Upper lobe of right lung (tissue), 1 donor: ENCODE data around the gene ANKRD40. TPM values are rescaled to one million over a fixed set of nuclear protein-coding genes. Genes with fewer than 3 reads are reported as not detected.

Source experiments
- ATAC-seq: fragments of 200-7000 bp; cut with Tn5 transposase; one replicate; pipeline ENCODE4 v1.9.1; 2020; ENCODE audit warnings: mild to moderate bottlenecking, moderate library complexity
- DNase-seq: peaks from one replicate; pipeline ENCODE4 v3.0.0-alpha.2; 2020
- H3K27ac ChIP-seq: fragments of 200-600 bp; one replicate; pipeline ENCODE4 v1.8.0; 2022
- H3K27me3 ChIP-seq: fragments of 200-600 bp; one replicate; pipeline ENCODE4 v1.8.0; 2022; ENCODE audit warnings: mild to moderate bottlenecking
- H3K36me3 ChIP-seq: fragments of 200-600 bp; one replicate; pipeline ENCODE4 v1.8.0; 2022
- H3K4me1 ChIP-seq: fragments of 200-600 bp; one replicate; pipeline ENCODE4 v1.8.0; 2022
- H3K4me3 ChIP-seq: fragments of 200-600 bp; one replicate; pipeline ENCODE4 v1.8.0; 2022; ENCODE audit warnings: mild to moderate bottlenecking
- H3K9me3 ChIP-seq: fragments of 200-600 bp; one replicate; pipeline ENCODE4 v1.8.0; 2022
- CTCF ChIP-seq: fragments of 200-600 bp; IDR thresholded peaks from one replicate; pipeline ENCODE4 v1.8.0; 2022; ENCODE audit warnings: antibody characterized with exemption
- intact Hi-C: fragments of 100-400 bp; cut with DNase I; formaldehyde crosslinking; loops from one replicate; pipeline ENCODE4 v1.11.0; 2022
- total RNA-seq: library from RNA; stranded (reverse); fragmentation: NEBNext Ultra II Directional; extraction: Animal tissue kit (Norgen Biotek cat#: 25700); gene quantifications from one replicate; pipeline ENCODE4 v1.2.1, GENCODE V29; 2021
- donor health status: DM: no; HTN: yes; CAD: no; lungs with severe emphysema.

The ANKRD40 gene
- total RNA-seq, 1 donor from 2014 or later: 57.7 TPM

- Histone ChIP-seq H3K4me1 (peaks cover 13% of the 10 kb centered on the region), H3K36me3 (peaks cover 49% of the 10 kb centered on the region), H3K27ac (no peak overlapping the region), H3K9me3 (no peaks in the 10 kb centered on the region), H3K27me3 (no peaks in the 10 kb centered on the region), H3K4me3 (no peak overlapping the region)
- no peak for DNase-seq
- TF ChIP-seq CTCF: no peak
- ATAC-seq: no peak
- intact Hi-C loops: no loop called here
Observed at GRCh38 chr17:50737118-50737698, 29.5 kb upstream of the ANKRD40 start.

GRCh38 chr17:50735287-50735686 lies 27.6 kb upstream of the ANKRD40 start:
- intact Hi-C loops: no loop called here
- no peak overlapping the region for H3K27ac ChIP-seq
- H3K27me3 ChIP-seq: no peaks in the 10 kb centered on the region
- no peak for ATAC-seq
- no peak for DNase-seq
- peaks cover 30% of the 10 kb centered on the region for H3K36me3 ChIP-seq
- H3K4me3 ChIP-seq: no peak overlapping the region
- TF ChIP-seq CTCF: no peak
- peaks cover 32% of the 10 kb centered on the region for H3K4me1 ChIP-seq
- H3K9me3 ChIP-seq: no peaks in the 10 kb centered on the region

GRCh38 chr17:50731575-50732460 lies 24.1 kb upstream of the ANKRD40 start:
- DNase-seq (no peak), ATAC-seq (no peak)
- Histone ChIP-seq H3K27ac (no peak overlapping the region), H3K9me3 (no peaks in the 10 kb centered on the region), H3K4me1 (peaks cover 54% of the 10 kb centered on the region), H3K4me3 (no peak overlapping the region), H3K27me3 (no peaks in the 10 kb centered on the region), H3K36me3 (no peaks in the 10 kb centered on the region)
- intact Hi-C loops: no loop called here
- no peak for TF ChIP-seq CTCF

GRCh38 chr17:50728881-50729765 lies 21.4 kb upstream of the ANKRD40 start:
- Histone ChIP-seq H3K36me3 (no peaks in the 10 kb centered on the region), H3K27ac (no peak overlapping the region), H3K27me3 (no peaks in the 10 kb centered on the region), H3K4me1 (peaks cover 60% of the 10 kb centered on the region), H3K4me3 (no peak overlapping the region), H3K9me3 (no peaks in the 10 kb centered on the region)
- intact Hi-C loops: no loop called here
- ATAC-seq: no peak
- no peak for DNase-seq
- no peak for TF ChIP-seq CTCF

GRCh38 chr17:50728112-50728429 lies 20.4 kb upstream of the ANKRD40 start:
- Histone ChIP-seq H3K9me3 (no peaks in the 10 kb centered on the region), H3K4me1 (peaks cover 70% of the 10 kb centered on the region), H3K27me3 (no peaks in the 10 kb centered on the region), H3K27ac (no peak overlapping the region), H3K36me3 (no peaks in the 10 kb centered on the region), H3K4me3 (no peak overlapping the region)
- no peak for DNase-seq
- no peak for TF ChIP-seq CTCF
- no peak for ATAC-seq
- intact Hi-C loops: no loop called here
